Smooth muscle cell (in vitro differentiated cells): ENCODE measurements around the gene PPTC7. TPM values are rescaled to one million over a fixed set of nuclear protein-coding genes. Genes with fewer than 3 reads are reported as not detected.

Source experiments
- DNase-seq: peaks from one replicate; lab custom pipeline; 2025; ENCODE audit not compliant: unreplicated experiment; lab: John Stamatoyannopoulos, UW
- H2AFZ ChIP-seq: fragments of 200-600 bp; sonication (generic); 2 replicates; pipeline ENCODE4 v1.6.0; 2016; ENCODE audit warnings: antibody characterized with exemption, low read depth, mild to moderate bottlenecking
- H3F3A ChIP-seq: fragments of 200-600 bp; sonication (generic); 2 replicates; pipeline ENCODE4 v1.6.0; 2017; ENCODE audit warnings: antibody characterized with exemption, low read depth
- H3K27ac ChIP-seq: fragments of 200-600 bp; sonication (generic); 2 replicates; pipeline ENCODE4 v1.5.1; 2016; ENCODE audit warnings: low read depth, mild to moderate bottlenecking
- H3K27me3 ChIP-seq: fragments of 200-600 bp; sonication (generic); 2 replicates; pipeline ENCODE4 v1.6.1; 2016; ENCODE audit warnings: low read depth, mild to moderate bottlenecking
- H3K36me3 ChIP-seq: fragments of 200-600 bp; sonication (generic); 2 replicates; pipeline ENCODE4 v1.5.1; 2016; ENCODE audit warnings: low read depth
- H3K4me1 ChIP-seq: fragments of 200-600 bp; sonication (generic); 2 replicates; pipeline ENCODE4 v1.5.1; 2016; ENCODE audit warnings: low read depth
- H3K4me2 ChIP-seq: fragments of 200-600 bp; sonication (generic); 2 replicates; pipeline ENCODE4 v1.6.0; 2016; ENCODE audit warnings: mild to moderate bottlenecking
- H3K4me3 ChIP-seq: fragments of 200-600 bp; sonication (generic); 2 replicates; pipeline ENCODE4 v1.5.1; 2016; ENCODE audit warnings: mild to moderate bottlenecking
- H3K79me2 ChIP-seq: fragments of 200-600 bp; sonication (generic); 2 replicates; pipeline ENCODE4 v1.6.0; 2016; ENCODE audit warnings: low read depth, mild to moderate bottlenecking
- H3K9ac ChIP-seq: fragments of 200-600 bp; sonication (generic); 2 replicates; pipeline ENCODE4 v1.6.0; 2016; ENCODE audit warnings: low read depth
- H3K9me3 ChIP-seq: fragments of 200-600 bp; sonication (generic); replicated peaks from 2 replicates; pipeline ENCODE4 v1.5.1; 2016; ENCODE audit warnings: low read depth
- H4K20me1 ChIP-seq: fragments of 200-600 bp; sonication (generic); 2 replicates; pipeline ENCODE4 v1.6.0; 2016; ENCODE audit warnings: low read depth
- CTCF ChIP-seq: fragments of 200-600 bp; sonication (generic); IDR thresholded peaks from 2 replicates; pipeline ENCODE4 v1.5.1; 2017; ENCODE audit warnings: borderline replicate concordance, mild to moderate bottlenecking, antibody characterized with exemption; ENCODE audit not compliant: insufficient read depth, poor library complexity, severe bottlenecking
- WGBS: methylation state at CpG from one replicate; pipeline ENCODE4 v1.1.7; 2016; ENCODE audit warnings: low lambda C conversion rate; 5-methylcytosine and 5-hydroxymethylcytosine counted together
- polyA plus RNA-seq: library from polyadenylated mRNA; unstranded; fragments of >200 nt; fragmentation: Nextera tagmentation; extraction: Ambion mirVana; gene quantifications from 2 replicates; pipeline ENCODE4 v1.2.1, GENCODE V29; 2016
- total RNA-seq: library from RNA; depleted of rRNA; stranded (reverse); fragments of >200 nt; gene quantifications from 2 replicates; pipeline ENCODE4 v1.2.3, GENCODE V29; 2014

PPTC7 gene
- total and polyA plus RNA-seq, 2 experiments from 2014 or later: 3.6 to 8.9 TPM

GRCh38 chr12:110536834-110537604 lies 46.1 kb downstream of the PPTC7 start:
- Histone ChIP-seq H3K36me3 (no peaks in the 10 kb centered on the region), H2AFZ (no peak overlapping the region), H3F3A (no peaks in the 10 kb centered on the region), H3K9ac (no peak overlapping the region), H3K27me3 (no peaks in the 10 kb centered on the region), H3K4me2 (no peak overlapping the region), H3K9me3 (no peaks in the 10 kb centered on the region), H3K27ac (no peak overlapping the region), H3K4me3 (no peak overlapping the region), H4K20me1 (peaks cover 43% of the 10 kb centered on the region), H3K4me1 (no peaks in the 10 kb centered on the region), H3K79me2 (no peaks in the 10 kb centered on the region)
- no peak for DNase-seq
- no peak for TF ChIP-seq CTCF
- WGBS: 95% methylated on average over 4 of the region's 4 CpGs

GRCh38 chr12:110534811-110535210 lies 48.3 kb downstream of the PPTC7 start:
- Histone ChIP-seq H3K4me2 (no peak overlapping the region), H3K4me1 (no peaks in the 10 kb centered on the region), H3K79me2 (no peaks in the 10 kb centered on the region), H3K27ac (no peak overlapping the region), H3K36me3 (no peaks in the 10 kb centered on the region), H3K9ac (no peak overlapping the region), H2AFZ (no peak overlapping the region), H3K9me3 (no peaks in the 10 kb centered on the region), H3K4me3 (no peak overlapping the region), H3F3A (no peaks in the 10 kb centered on the region), H4K20me1 (peaks cover 51% of the 10 kb centered on the region), H3K27me3 (no peaks in the 10 kb centered on the region)
- no peak for TF ChIP-seq CTCF
- DNase-seq: no peak
- WGBS: 94% methylated on average over 6 of the region's 6 CpGs

- 46% methylated on average over 6 of the region's 6 CpGs for WGBS
Observed at GRCh38 chr12:110533607-110534006, 49.5 kb downstream of the PPTC7 start.

More at GRCh38 chr12:110533607-110534006, 49.5 kb downstream of the PPTC7 start:
- Histone ChIP-seq H3K4me1 (no peaks in the 10 kb centered on the region), H4K20me1 (peaks cover 51% of the 10 kb centered on the region), H3K9me3 (no peaks in the 10 kb centered on the region), H3K4me2 (peak overlapping the region; percentile 16), H3K79me2 (no peaks in the 10 kb centered on the region), H3F3A (no peaks in the 10 kb centered on the region), H3K9ac (no peak overlapping the region), H3K27me3 (no peaks in the 10 kb centered on the region), H3K27ac (no peak overlapping the region), H3K36me3 (no peaks in the 10 kb centered on the region), H2AFZ (no peak overlapping the region), H3K4me3 (no peak overlapping the region)
- DNase-seq: no peak
- no peak for TF ChIP-seq CTCF
